Measurements from ENCODE around the gene CTIF. TPM values are rescaled to one million over a fixed set of nuclear protein-coding genes. Genes with fewer than 3 reads are reported as not detected.

The CTIF gene
- total and polyA plus RNA-seq, 12 donors, result 20.5 to 159 (median 57.0) TPM

DNA sequence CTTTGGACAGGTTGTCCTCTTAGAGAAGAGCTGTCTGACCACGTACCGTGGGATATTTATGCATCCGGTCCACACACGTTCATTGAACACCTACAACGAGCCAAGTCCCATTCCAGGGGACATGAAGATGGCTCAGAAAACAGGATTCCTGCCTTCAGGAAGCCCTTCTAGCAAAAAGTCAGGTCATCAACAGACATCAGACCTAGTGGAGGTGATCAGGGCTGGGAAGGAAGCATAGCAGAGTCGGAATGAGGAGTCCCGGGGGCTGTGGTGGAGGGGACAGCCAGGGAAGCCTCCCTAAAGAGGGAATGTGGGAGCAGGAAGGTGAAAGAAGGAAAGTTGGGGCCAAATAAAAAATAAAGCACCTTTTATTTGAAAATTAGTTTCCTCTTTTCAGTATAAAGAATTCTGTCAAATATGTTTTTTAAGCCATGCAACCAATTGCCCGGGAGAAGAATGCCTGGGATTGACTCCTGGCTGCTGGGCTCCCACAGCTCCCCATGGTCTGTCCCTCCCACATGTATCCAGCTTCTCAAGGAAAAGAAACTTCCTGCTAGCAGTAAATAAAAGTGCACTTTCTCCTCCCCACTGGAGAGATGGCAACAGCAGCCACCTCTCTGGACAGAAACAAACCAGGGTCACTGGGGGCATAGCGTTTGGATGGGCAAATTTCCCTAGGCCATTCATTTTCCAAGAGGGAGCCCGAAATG is 267.1 kb downstream of the CTIF start:
- no peaks in the 10 kb centered on the region for H3K9me3 ChIP-seq (replicated peaks in 1 of 3)
- peaks cover 0 to 5% of the 10 kb centered on the region in 2 donors for H3K4me1 ChIP-seq (replicated peaks in 1 of 2)
- no peaks in the 10 kb centered on the region for H3K36me3 ChIP-seq (replicated peaks in 1 of 2)
- TF ChIP-seq POLR2A (IDR thresholded peaks at IDR 0.05), result no peak
- TF ChIP-seq, protein P1, sequence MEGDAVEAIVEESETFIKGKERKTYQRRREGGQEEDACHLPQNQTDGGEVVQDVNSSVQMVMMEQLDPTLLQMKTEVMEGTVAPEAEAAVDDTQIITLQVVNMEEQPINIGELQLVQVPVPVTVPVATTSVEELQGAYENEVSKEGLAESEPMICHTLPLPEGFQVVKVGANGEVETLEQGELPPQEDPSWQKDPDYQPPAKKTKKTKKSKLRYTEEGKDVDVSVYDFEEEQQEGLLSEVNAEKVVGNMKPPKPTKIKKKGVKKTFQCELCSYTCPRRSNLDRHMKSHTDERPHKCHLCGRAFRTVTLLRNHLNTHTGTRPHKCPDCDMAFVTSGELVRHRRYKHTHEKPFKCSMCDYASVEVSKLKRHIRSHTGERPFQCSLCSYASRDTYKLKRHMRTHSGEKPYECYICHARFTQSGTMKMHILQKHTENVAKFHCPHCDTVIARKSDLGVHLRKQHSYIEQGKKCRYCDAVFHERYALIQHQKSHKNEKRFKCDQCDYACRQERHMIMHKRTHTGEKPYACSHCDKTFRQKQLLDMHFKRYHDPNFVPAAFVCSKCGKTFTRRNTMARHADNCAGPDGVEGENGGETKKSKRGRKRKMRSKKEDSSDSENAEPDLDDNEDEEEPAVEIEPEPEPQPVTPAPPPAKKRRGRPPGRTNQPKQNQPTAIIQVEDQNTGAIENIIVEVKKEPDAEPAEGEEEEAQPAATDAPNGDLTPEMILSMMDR (IDR thresholded peaks at IDR 0.05), result no peak
- intact Hi-C loops (cut with DNase I), result no loop called here
- H3K27me3 ChIP-seq, result no peaks in the 10 kb centered on the region
- no peak overlapping the region for H3K4me3 ChIP-seq
- peak in 4 of 7 donors; percentile 10 to 40 (median 14) for DNase-seq
- H3K27ac ChIP-seq, result peak overlapping the region in 2 of 5 donors; percentile 34 to 70
- 87 to 93% (median 91%) methylated on average over 9 to 10 of the region's 10 CpGs for WGBS, 4 donors

DNA sequence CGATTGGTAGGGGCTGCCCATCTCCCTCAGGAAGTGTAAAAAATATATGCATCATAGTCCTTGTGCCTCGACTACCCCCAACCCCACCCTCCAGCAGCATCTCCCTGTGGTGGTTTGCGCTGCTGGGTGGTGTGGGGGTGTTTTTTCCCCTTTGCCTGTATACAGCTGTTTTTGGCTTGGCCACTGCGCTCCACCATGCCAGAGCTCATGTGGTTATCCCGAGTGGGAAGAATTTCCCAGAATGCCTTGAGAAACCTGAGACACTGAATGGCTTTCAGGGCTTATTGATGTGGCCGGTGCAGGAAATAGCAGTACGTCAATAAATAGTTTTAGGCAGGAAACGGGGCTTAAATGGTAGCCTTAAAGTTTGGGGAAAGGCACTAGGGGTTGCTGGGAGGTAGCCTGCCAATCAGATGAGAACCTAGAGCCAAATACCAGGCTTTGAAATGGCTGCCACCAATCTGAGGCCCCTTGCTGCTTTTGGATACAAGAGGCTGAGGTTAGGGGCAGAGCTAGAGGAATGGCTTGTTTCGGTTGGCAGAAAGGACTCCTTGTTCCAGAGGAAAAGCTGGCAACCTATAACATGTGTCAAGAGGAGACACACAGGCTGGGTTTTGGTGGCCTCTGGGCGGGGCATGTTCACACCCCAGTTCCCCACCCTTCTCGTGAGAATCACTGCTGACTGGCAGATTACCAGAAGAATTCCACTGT is 267.9 kb downstream of the CTIF start:
- H3K36me3 ChIP-seq (replicated peaks in 1 of 2), result no peaks in the 10 kb centered on the region
- no peaks in the 10 kb centered on the region for H3K27me3 ChIP-seq
- intact Hi-C loops (cut with DNase I), result no loop called here
- peak overlapping the region in 2 of 5 donors; percentile 34 to 70 for H3K27ac ChIP-seq
- peak in 5 of 7 donors; percentile 26 to 59 (median 33) for DNase-seq
- H3K9me3 ChIP-seq (replicated peaks in 1 of 3), result no peaks in the 10 kb centered on the region
- no peak overlapping the region for H3K4me3 ChIP-seq
- H3K4me1 ChIP-seq (replicated peaks in 1 of 2), result no peaks in the 10 kb centered on the region
- TF ChIP-seq, protein P1 (IDR thresholded peaks at IDR 0.05), result no peak
- no peak for TF ChIP-seq POLR2A (IDR thresholded peaks at IDR 0.05)
- WGBS, 4 donors, result 67 to 81% (median 73%) methylated on average over 10 to 11 of the region's 11 CpGs

DNA sequence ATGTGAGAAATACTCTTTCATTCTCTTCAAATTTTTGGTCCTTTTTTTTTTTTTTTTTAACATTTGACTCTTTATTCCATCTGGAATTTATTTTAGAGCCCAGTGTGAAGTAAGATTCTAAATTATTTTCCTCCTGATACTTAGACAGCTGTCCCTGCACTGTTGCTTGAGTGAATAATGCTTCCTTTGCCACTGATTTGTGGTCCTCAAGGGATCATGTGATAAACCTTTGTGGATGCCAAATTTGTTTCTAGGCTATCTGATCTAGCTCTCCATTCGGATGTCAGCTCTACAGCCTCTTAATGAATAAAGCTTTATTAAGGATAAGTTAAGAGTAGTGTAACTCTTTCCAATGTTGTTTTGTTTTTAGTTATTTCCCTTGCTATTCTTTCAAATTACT is 269.6 kb downstream of the CTIF start:
- no peak overlapping the region for H3K27ac ChIP-seq
- 21 to 32% (median 24%) methylated on average over 1 of the region's 1 CpG for WGBS, 4 donors
- intact Hi-C loops (cut with DNase I), result no loop called here
- no peak overlapping the region for H3K4me3 ChIP-seq
- H3K36me3 ChIP-seq (replicated peaks in 1 of 2), result no peaks in the 10 kb centered on the region
- DNase-seq, result peak in 3 of 7 donors; percentile 8 to 11 (median 9)
- TF ChIP-seq, protein P1 (IDR thresholded peaks at IDR 0.05), result no peak
- TF ChIP-seq POLR2A (IDR thresholded peaks at IDR 0.05), result no peak
- no peaks in the 10 kb centered on the region for H3K4me1 ChIP-seq (replicated peaks in 1 of 2)
- no peaks in the 10 kb centered on the region for H3K9me3 ChIP-seq (replicated peaks in 1 of 3)
- no peaks in the 10 kb centered on the region for H3K27me3 ChIP-seq

DNA sequence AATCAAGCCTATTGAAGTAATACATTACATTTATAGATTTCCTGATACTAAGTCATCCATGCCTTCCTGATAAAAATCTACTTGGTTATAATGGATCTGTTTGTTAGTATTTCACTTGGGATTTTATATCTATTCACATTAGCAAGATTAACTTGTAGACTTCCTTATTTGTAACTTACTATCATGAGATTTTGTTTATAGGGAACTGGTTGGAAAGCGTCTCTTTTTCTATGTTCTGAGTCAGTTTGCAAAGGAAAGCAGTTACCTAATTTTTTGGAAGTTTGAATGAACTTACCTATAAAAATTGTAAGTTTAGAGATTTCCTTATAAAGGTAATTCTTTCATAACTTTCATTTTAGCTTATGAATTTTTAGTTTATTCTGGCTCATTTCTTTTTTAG is 270.5 kb downstream of the CTIF start:
- intact Hi-C loops (cut with DNase I), result no loop called here
- no peaks in the 10 kb centered on the region for H3K27me3 ChIP-seq
- 74 to 92% (median 82%) methylated on average over 1 of the region's 1 CpG for WGBS, 4 donors
- no peaks in the 10 kb centered on the region for H3K9me3 ChIP-seq (replicated peaks in 1 of 3)
- no peak overlapping the region for H3K27ac ChIP-seq
- TF ChIP-seq, protein P1 (IDR thresholded peaks at IDR 0.05), result no peak
- TF ChIP-seq POLR2A (IDR thresholded peaks at IDR 0.05), result no peak
- DNase-seq, result no peak
- H3K4me3 ChIP-seq, result no peak overlapping the region
- no peaks in the 10 kb centered on the region for H3K36me3 ChIP-seq (replicated peaks in 1 of 2)
- H3K4me1 ChIP-seq (replicated peaks in 1 of 2), result peaks cover 0 to 8% of the 10 kb centered on the region in 2 donors
